DND-41 (cell line): ENCODE data around the gene PIP5K1A.

Experiments
- ATAC-seq: fragments of 200-7000 bp; cut with Tn5 transposase; 3 replicates; pipeline ENCODE4 v1.9.1; 2021; ENCODE audit warnings: low read depth; ENCODE audit not compliant: insufficient read depth
- DNase-seq: peaks from one replicate; pipeline ENCODE4 v3.0.0-alpha.2; 2020
- H2AFZ ChIP-seq: 2 replicates; pipeline ENCODE4 v1.6.0; 2012; ENCODE audit warnings: low read depth, low read length
- H3K27ac ChIP-seq: 2 replicates; pipeline ENCODE4 v1.5.1; 2012; ENCODE audit warnings: low read length, inconsistent platforms
- H3K27me3 ChIP-seq: fragments of 200-600 bp; sonication (generic); 2 replicates; pipeline ENCODE4 v1.6.0; 2012; ENCODE audit warnings: low read length, mild to moderate bottlenecking, inconsistent platforms; ENCODE audit not compliant: insufficient read depth, poor library complexity
- H3K36me3 ChIP-seq: 2 replicates; pipeline ENCODE4 v1.5.1; 2012; ENCODE audit warnings: low read length, inconsistent platforms; ENCODE audit not compliant: insufficient read depth
- H3K4me1 ChIP-seq: 2 replicates; pipeline ENCODE4 v1.5.1; 2012; ENCODE audit warnings: mild to moderate bottlenecking, low read length; ENCODE audit not compliant: insufficient read depth
- H3K4me2 ChIP-seq: 2 replicates; pipeline ENCODE4 v1.6.0; 2012; ENCODE audit warnings: mild to moderate bottlenecking, moderate library complexity, low read length, inconsistent platforms; ENCODE audit not compliant: insufficient read depth
- H3K4me3 ChIP-seq, 2 experiments: fragments of 200-600 bp in 1 of 2; shearing (Covaris generic) in 1 of 2; 2 replicates each; pipeline ENCODE4 v1.5.1; 2012 to 2016; ENCODE audit warnings: inconsistent platforms in 2 of 2, low read length in 2 of 2, mild to moderate bottlenecking in 2 of 2, low read depth in 1 of 2, moderate library complexity in 1 of 2
- H3K79me2 ChIP-seq: 2 replicates; pipeline ENCODE4 v1.6.0; 2012; ENCODE audit warnings: low read length, inconsistent platforms; ENCODE audit not compliant: insufficient read depth
- H3K9ac ChIP-seq: 2 replicates; pipeline ENCODE4 v1.6.0; 2012; ENCODE audit warnings: low read depth, mild to moderate bottlenecking, inconsistent platforms, low read length, moderate library complexity
- H3K9me3 ChIP-seq: 2 replicates; pipeline ENCODE4 v1.5.1; 2012; ENCODE audit warnings: low read length, moderate library complexity, mild to moderate bottlenecking, inconsistent platforms; ENCODE audit not compliant: insufficient read depth, severe bottlenecking
- H4K20me1 ChIP-seq: 2 replicates; pipeline ENCODE4 v1.6.0; 2012; ENCODE audit warnings: low read length; ENCODE audit not compliant: insufficient read depth
- EZH2 ChIP-seq: IDR thresholded peaks from 3 replicates; pipeline ENCODE4 v1.6.1; 2012; ENCODE audit warnings: borderline replicate concordance, low read depth, mild to moderate bottlenecking, moderate library complexity, low read length, inconsistent platforms; ENCODE audit not compliant: severe bottlenecking
- TF ChIP-seq, protein P1 (sequence below): IDR thresholded peaks from 2 replicates; pipeline ENCODE4 v1.5.1; 2012; ENCODE audit warnings: borderline replicate concordance, low read length, moderate library complexity, mild to moderate bottlenecking; ENCODE audit not compliant: poor library complexity, severe bottlenecking; ENCODE audit errors: extremely low read depth

Gene PIP5K1A

GRCh38 chr1:151175041-151175741 lies 23.2 kb upstream of the PIP5K1A start:
- H4K20me1 ChIP-seq = no peaks in the 10 kb centered on the region
- no peak for TF ChIP-seq EZH2
- TF ChIP-seq, protein P1, sequence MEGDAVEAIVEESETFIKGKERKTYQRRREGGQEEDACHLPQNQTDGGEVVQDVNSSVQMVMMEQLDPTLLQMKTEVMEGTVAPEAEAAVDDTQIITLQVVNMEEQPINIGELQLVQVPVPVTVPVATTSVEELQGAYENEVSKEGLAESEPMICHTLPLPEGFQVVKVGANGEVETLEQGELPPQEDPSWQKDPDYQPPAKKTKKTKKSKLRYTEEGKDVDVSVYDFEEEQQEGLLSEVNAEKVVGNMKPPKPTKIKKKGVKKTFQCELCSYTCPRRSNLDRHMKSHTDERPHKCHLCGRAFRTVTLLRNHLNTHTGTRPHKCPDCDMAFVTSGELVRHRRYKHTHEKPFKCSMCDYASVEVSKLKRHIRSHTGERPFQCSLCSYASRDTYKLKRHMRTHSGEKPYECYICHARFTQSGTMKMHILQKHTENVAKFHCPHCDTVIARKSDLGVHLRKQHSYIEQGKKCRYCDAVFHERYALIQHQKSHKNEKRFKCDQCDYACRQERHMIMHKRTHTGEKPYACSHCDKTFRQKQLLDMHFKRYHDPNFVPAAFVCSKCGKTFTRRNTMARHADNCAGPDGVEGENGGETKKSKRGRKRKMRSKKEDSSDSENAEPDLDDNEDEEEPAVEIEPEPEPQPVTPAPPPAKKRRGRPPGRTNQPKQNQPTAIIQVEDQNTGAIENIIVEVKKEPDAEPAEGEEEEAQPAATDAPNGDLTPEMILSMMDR = no peak
- no peak overlapping the region for H3K4me2 ChIP-seq
- no peaks in the 10 kb centered on the region for H3K79me2 ChIP-seq
- H3K27me3 ChIP-seq = no peaks in the 10 kb centered on the region
- no peak overlapping the region for H3K27ac ChIP-seq
- H3K4me3 ChIP-seq = no peak overlapping the region
- H3K9ac ChIP-seq = no peak overlapping the region
- ATAC-seq (no peak), DNase-seq (no peak)
- no peaks in the 10 kb centered on the region for H3K4me1 ChIP-seq
- no peaks in the 10 kb centered on the region for H3K9me3 ChIP-seq
- H3K36me3 ChIP-seq = peaks cover 62% of the 10 kb centered on the region
- H2AFZ ChIP-seq = no peak overlapping the region

DNA sequence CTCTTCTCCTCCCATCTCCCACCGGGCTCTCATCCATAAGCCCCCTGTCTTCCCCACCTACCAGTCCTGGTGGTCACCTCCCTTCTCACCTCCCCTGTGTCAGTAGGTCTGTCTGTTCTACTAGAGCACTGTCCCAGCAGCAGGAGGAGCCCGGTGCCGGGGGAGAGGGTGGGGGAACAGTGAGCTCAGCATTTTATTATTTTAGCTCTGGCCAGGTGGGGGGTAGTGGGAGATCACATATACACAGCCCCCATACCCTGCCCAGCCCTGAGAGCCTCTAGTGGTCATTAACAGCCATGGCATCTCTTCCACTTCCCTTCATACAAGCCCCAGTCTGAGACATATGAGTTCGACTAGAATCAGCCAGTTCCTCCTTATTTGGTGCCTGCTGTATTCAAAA lies 22.5 kb upstream of the PIP5K1A start, which contains the start of gene TMOD4:
TSS of gene TMOD4 (minus strand) at position 119 of the 400 bp plus-strand sequence. CDS start 1,106 bp downstream, outside the sequence.
- no peaks in the 10 kb centered on the region for H3K27me3 ChIP-seq
- peak; percentile 87 for ATAC-seq
- no peak within 1 kb of the TSS for H2AFZ ChIP-seq
- no peak for TF ChIP-seq EZH2
- TF ChIP-seq, protein P1 = peak; percentile 66
- DNase-seq = no peak
- peaks cover 62% of the 10 kb centered on the region for H3K36me3 ChIP-seq
- H3K9ac ChIP-seq = no peak within 1 kb of the TSS
- H3K4me3 ChIP-seq = no peak within 1 kb of the TSS
- H3K79me2 ChIP-seq = no peaks in the 10 kb centered on the region
- no peaks in the 10 kb centered on the region for H4K20me1 ChIP-seq
- H3K4me1 ChIP-seq = no peaks in the 10 kb centered on the region
- H3K27ac ChIP-seq = no peak within 1 kb of the TSS
- H3K4me2 ChIP-seq = no peak within 1 kb of the TSS
- no peaks in the 10 kb centered on the region for H3K9me3 ChIP-seq

GRCh38 chr1:151176514-151177045 lies 21.8 kb upstream of the PIP5K1A start:
- peaks cover 69% of the 10 kb centered on the region for H3K36me3 ChIP-seq
- H3K9ac ChIP-seq = no peak overlapping the region
- no peaks in the 10 kb centered on the region for H4K20me1 ChIP-seq
- TF ChIP-seq EZH2 = no peak
- TF ChIP-seq, protein P1 = no peak
- no peak for ATAC-seq
- H3K27me3 ChIP-seq = no peaks in the 10 kb centered on the region
- H3K79me2 ChIP-seq = no peaks in the 10 kb centered on the region
- no peaks in the 10 kb centered on the region for H3K9me3 ChIP-seq
- H3K27ac ChIP-seq = no peak overlapping the region
- no peaks in the 10 kb centered on the region for H3K4me1 ChIP-seq
- no peak overlapping the region for H3K4me2 ChIP-seq
- no peak for DNase-seq
- no peak overlapping the region for H2AFZ ChIP-seq
- H3K4me3 ChIP-seq = no peak overlapping the region
